ENCODE data around the gene CLEC6A. TPM values are rescaled to one million over a fixed set of nuclear protein-coding genes. Genes with fewer than 3 reads are reported as not detected.

Gene CLEC6A
- polyA plus RNA-seq, 3 donors: 3.2 to 6.3 (median 3.4) TPM

- Histone ChIP-seq H3K4me3 (replicated peaks in 1 of 3; ENCODE audit: low read depth in 2 of 3, low read length in 3 of 3) (no peak overlapping the region), H4K20me1 (ENCODE audit: insufficient read depth, low read length) (no peaks in the 10 kb centered on the region), H3K27me3 (ENCODE audit: control insufficient read depth in 2 of 2, insufficient read depth in 2 of 2, low read length in 2 of 2) (no peaks in the 10 kb centered on the region), H3K9ac (ENCODE audit: insufficient read depth, low read length, poor library complexity, severe bottlenecking) (no peak overlapping the region), H3K79me2 (ENCODE audit: insufficient read depth, low read length) (peaks cover 7% of the 10 kb centered on the region), H3K4me1 (ENCODE audit: control insufficient read depth in 1 of 2, insufficient read depth in 2 of 2, low read length in 2 of 2) (peaks cover 28 to 33% of the 10 kb centered on the region in 2 donors), H2AFZ (ENCODE audit: insufficient read depth, low read depth, low read length, poor library complexity, severe bottlenecking) (peak overlapping the region; percentile 36), H3K4me2 (replicated peaks; ENCODE audit: extremely low read depth, low read length, poor library complexity, severe bottlenecking) (no peak overlapping the region), H3K27ac (ENCODE audit: low read depth in 1 of 2, low read length in 2 of 2) (no peak overlapping the region), H3K36me3 (replicated peaks in 1 of 2; ENCODE audit: control insufficient read depth in 1 of 2, insufficient read depth in 2 of 2, low read length in 2 of 2) (no peaks in the 10 kb centered on the region), H3K9me3 (replicated peaks in 1 of 2; ENCODE audit: control insufficient read depth in 1 of 2, insufficient read depth in 1 of 2, low read length in 2 of 2) (no peaks in the 10 kb centered on the region)
- H3K4me3 Mint-ChIP-seq: no peak overlapping the region
- H3K9me3 Mint-ChIP-seq: peaks cover 0 to 3% (median 0%) of the 10 kb centered on the region in 7 donors
- peaks cover 46% of the 10 kb centered on the region for H3K4me1 Mint-ChIP-seq
- 68% methylated on average over 7 of the region's 12 CpGs for WGBS (ENCODE audit: insufficient coverage)
- intact Hi-C loops (cut with micrococcal nuclease): no loop called here
- peaks cover 0 to 15% of the 10 kb centered on the region in 2 donors for H3K36me3 Mint-ChIP-seq
- no peak for DNase-seq
- peaks cover 0 to 3% (median 0%) of the 10 kb centered on the region in 3 donors for H3K27me3 Mint-ChIP-seq (ENCODE audit: low read depth in 3 of 3)
- H3K27ac Mint-ChIP-seq: peak overlapping the region in 2 of 7 donors; percentile 13 to 31
- no peak for TF ChIP-seq CTCF (IDR thresholded peaks at IDR 0.05)
These were observed 53.4 kb downstream of the CLEC6A start for GRCh38 chr12:8508910-8509841.

GRCh38 chr12:8513256-8513655 lies 57.5 kb downstream of the CLEC6A start, which contains the start of gene CLEC4D:
CLEC4D (plus strand) TSS chr12:8513503; CDS start chr12:8513733, 230 bp downstream.
- peaks cover 63% of the 10 kb centered on the region for H3K4me1 Mint-ChIP-seq
- Histone ChIP-seq H3K27me3 (ENCODE audit: control insufficient read depth in 2 of 2, insufficient read depth in 2 of 2, low read length in 2 of 2) (no peaks in the 10 kb centered on the region), H3K4me3 (replicated peaks in 1 of 3; ENCODE audit: low read depth in 2 of 3, low read length in 3 of 3) (peak within 1 kb of the TSS; percentile 54 to 98 (median 88)), H3K36me3 (replicated peaks in 1 of 2; ENCODE audit: control insufficient read depth in 1 of 2, insufficient read depth in 2 of 2, low read length in 2 of 2) (no peaks in the 10 kb centered on the region), H3K79me2 (ENCODE audit: insufficient read depth, low read length) (peaks cover 22% of the 10 kb centered on the region), H3K27ac (ENCODE audit: low read depth in 1 of 2, low read length in 2 of 2) (peak within 1 kb of the TSS in 1 of 2 donors; percentile 95), H3K9ac (ENCODE audit: insufficient read depth, low read length, poor library complexity, severe bottlenecking) (peak within 1 kb of the TSS; percentile 73), H3K9me3 (replicated peaks in 1 of 2; ENCODE audit: control insufficient read depth in 1 of 2, insufficient read depth in 1 of 2, low read length in 2 of 2) (no peaks in the 10 kb centered on the region), H2AFZ (ENCODE audit: insufficient read depth, low read depth, low read length, poor library complexity, severe bottlenecking) (peak within 1 kb of the TSS; percentile 84), H4K20me1 (ENCODE audit: insufficient read depth, low read length) (no peaks in the 10 kb centered on the region), H3K4me2 (replicated peaks; ENCODE audit: extremely low read depth, low read length, poor library complexity, severe bottlenecking) (peak within 1 kb of the TSS; percentile 83), H3K4me1 (ENCODE audit: control insufficient read depth in 1 of 2, insufficient read depth in 2 of 2, low read length in 2 of 2) (peaks cover 44 to 66% of the 10 kb centered on the region in 2 donors)
- peak in 2 of 3 donors; percentile 61 to 69 for DNase-seq
- peak within 1 kb of the TSS; percentile 70 to 91 for H3K4me3 Mint-ChIP-seq
- WGBS (ENCODE audit: insufficient coverage): no CpG with 5 or more reads among the region's 4 CpGs
- peaks cover 0 to 3% (median 0%) of the 10 kb centered on the region in 7 donors for H3K9me3 Mint-ChIP-seq
- H3K36me3 Mint-ChIP-seq: peaks cover 10 to 18% of the 10 kb centered on the region in 2 donors
- peak within 1 kb of the TSS; percentile 90 to 98 (median 95) for H3K27ac Mint-ChIP-seq
- H3K27me3 Mint-ChIP-seq (ENCODE audit: low read depth in 3 of 3): no peaks in the 10 kb centered on the region
- intact Hi-C loops (cut with micrococcal nuclease): no loop called here
- no peak for TF ChIP-seq CTCF (IDR thresholded peaks at IDR 0.05)

Measured in CD14-positive monocyte (primary cell).